GM12801 (cell line): Measurements from ENCODE around the gene ING3.

Source experiments
- TF ChIP-seq, protein P1 (sequence below): IDR thresholded peaks from one replicate; pipeline ENCODE4 v1.5.1; 2011; ENCODE audit warnings: control low read depth; ENCODE audit not compliant: insufficient read length; ENCODE audit errors: extremely low read depth

Gene ING3

DNA sequence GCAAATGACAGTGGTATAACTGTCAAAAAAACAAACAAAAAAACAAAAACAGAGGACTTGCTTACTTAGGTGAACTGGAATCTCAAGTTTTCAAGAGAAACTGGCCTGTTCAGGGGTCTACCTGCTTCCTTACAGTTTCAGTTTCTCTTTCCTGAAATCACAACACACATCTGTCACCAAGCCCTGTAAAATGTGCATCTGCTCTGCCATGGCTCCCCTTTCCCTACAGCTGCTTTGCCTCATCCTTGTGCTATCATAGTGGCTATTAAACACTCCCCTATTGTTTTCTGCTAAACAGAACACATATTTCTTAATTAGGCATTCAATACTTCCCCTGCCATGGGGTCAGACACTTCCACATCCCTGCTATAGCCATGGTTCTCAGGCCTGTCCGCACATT is 75.6 kb downstream of the ING3 start:
- TF ChIP-seq, protein P1, sequence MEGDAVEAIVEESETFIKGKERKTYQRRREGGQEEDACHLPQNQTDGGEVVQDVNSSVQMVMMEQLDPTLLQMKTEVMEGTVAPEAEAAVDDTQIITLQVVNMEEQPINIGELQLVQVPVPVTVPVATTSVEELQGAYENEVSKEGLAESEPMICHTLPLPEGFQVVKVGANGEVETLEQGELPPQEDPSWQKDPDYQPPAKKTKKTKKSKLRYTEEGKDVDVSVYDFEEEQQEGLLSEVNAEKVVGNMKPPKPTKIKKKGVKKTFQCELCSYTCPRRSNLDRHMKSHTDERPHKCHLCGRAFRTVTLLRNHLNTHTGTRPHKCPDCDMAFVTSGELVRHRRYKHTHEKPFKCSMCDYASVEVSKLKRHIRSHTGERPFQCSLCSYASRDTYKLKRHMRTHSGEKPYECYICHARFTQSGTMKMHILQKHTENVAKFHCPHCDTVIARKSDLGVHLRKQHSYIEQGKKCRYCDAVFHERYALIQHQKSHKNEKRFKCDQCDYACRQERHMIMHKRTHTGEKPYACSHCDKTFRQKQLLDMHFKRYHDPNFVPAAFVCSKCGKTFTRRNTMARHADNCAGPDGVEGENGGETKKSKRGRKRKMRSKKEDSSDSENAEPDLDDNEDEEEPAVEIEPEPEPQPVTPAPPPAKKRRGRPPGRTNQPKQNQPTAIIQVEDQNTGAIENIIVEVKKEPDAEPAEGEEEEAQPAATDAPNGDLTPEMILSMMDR = no peak

DNA sequence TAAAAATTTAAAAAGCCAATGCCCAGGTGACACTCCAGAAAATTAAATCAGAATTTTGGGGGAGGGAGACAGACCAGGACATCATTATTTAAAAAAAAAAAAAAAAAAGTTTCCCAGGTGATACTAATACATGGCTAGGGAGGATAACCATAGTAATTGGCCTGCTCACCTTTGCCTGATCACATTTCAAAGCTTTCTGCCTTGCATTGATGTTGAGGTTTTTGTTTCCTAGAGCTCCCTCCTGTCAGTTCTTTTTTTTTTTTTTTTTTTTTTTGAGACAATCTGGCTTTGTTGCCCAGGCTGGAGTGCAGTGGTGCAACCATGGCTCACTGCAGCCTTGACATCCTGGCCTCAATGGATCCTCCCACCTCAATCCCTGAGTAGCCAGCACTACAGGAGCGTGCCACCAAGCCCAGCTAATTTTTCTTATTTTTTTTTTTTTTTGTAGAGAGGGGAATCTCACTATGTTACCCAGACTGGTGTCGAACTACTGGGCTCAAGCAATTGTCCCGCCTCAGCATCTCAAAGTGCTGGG is 76.1 kb downstream of the ING3 start:
- TF ChIP-seq, protein P1 = no peak
